Measurements from ENCODE around the gene KRABD2.

DNA sequence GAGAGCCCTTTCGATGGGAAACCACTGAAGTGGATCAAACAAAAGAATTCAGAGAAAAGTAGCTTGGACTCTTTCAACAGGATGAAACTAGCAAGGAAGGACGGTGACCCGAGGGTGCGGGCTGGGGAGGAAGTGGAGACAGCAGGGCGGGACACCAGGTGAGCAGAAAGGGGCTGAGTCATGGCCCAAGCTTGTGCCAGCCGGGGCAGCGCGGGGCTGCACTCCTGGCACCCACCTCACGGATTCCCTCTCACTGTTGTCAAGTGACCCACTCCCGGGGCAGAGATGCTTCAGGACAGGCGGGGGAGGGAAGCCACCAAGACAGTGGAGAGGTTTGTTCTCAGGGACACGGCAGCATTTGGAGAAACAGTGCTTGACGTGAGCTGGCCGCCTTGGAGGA lies 31.9 kb upstream of the KRABD2 start:
- TF ChIP-seq, protein P1, sequence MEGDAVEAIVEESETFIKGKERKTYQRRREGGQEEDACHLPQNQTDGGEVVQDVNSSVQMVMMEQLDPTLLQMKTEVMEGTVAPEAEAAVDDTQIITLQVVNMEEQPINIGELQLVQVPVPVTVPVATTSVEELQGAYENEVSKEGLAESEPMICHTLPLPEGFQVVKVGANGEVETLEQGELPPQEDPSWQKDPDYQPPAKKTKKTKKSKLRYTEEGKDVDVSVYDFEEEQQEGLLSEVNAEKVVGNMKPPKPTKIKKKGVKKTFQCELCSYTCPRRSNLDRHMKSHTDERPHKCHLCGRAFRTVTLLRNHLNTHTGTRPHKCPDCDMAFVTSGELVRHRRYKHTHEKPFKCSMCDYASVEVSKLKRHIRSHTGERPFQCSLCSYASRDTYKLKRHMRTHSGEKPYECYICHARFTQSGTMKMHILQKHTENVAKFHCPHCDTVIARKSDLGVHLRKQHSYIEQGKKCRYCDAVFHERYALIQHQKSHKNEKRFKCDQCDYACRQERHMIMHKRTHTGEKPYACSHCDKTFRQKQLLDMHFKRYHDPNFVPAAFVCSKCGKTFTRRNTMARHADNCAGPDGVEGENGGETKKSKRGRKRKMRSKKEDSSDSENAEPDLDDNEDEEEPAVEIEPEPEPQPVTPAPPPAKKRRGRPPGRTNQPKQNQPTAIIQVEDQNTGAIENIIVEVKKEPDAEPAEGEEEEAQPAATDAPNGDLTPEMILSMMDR (IDR thresholded peaks at IDR 0.05), result no peak
- no peak for TF ChIP-seq POLR2A (IDR thresholded peaks at IDR 0.05)
